Left lobe of liver (tissue), 2 donors: ENCODE data around the gene ATP8A2. TPM values are rescaled to one million over a fixed set of nuclear protein-coding genes. Genes with fewer than 3 reads are reported as not detected.
"Not testable (repeated sequence)": the region's sequence is repeated elsewhere in the genome, so short reads cannot be mapped to it uniquely, and the experiment has no call there.

Source experiments
- ATAC-seq: fragments of 200-7000 bp; cut with Tn5 transposase; one replicate; pipeline ENCODE4 v1.9.1; 2020; ENCODE audit warnings: mild to moderate bottlenecking, moderate library complexity
- DNase-seq: peaks from one replicate; pipeline ENCODE4 v3.0.0-alpha.2; 2020; ENCODE audit warnings: low spot score
- total RNA-seq: library from RNA; stranded (reverse); gene quantifications from one replicate; pipeline ENCODE4 v1.2.1, GENCODE V29; 2021
- donor health status: DM: no; HTN: no; CAD: no; lungs with moderate emphysema.
- donor health status: DM: no; HTN: yes; CAD: no.

ATP8A2 gene
- not detected for total RNA-seq

- DNase-seq (no peak), ATAC-seq (no peak)
Observed at GRCh38 chr13:25371875-25372283, at the start of gene ATP8A2. ATP8A2 (plus strand) TSS chr13:25371974; CDS start chr13:25372213, 239 bp downstream.

DNA sequence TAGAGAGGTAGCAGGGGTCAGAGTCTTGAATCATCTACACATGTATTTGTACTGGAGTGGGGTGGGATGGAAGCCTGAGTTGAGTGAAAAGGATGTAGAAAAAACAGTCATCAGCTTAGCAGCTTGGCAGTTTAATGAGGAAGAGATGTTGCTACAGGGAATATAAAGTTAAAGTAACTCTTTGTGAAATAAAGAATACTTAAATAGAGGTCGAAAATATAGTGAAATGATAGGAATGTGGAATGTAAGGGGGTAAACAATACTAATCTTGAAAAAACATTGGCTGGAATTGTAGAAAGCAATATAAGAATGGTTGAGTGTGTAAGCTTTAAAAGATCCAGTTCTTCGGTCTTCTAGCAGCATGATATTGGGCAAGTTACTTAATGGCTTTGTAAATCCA is 47.7 kb upstream of the ATP8A2 start:
- ATAC-seq, result no peak
- no peak for DNase-seq

DNA sequence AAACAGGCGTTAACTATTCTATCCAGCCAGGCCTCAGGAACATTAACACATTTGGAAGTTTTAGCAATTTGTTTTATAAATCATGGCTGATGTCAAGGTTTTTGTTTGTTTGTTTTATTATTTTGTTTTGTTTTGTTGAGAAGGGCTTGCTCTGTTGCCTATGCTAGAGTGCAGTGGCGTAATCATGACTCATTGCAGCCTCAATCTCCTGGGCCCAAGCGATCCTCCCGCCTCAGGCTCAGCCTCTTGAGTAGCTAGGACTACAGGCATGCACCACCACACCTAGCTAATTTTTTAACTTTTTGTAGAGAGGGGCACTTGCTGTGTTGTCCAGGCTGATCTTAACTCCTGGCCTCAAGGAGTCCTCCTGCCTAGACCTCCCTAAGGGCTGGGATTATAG is 42.1 kb upstream of the ATP8A2 start:
- ATAC-seq (no peak), DNase-seq (no peak)

DNA sequence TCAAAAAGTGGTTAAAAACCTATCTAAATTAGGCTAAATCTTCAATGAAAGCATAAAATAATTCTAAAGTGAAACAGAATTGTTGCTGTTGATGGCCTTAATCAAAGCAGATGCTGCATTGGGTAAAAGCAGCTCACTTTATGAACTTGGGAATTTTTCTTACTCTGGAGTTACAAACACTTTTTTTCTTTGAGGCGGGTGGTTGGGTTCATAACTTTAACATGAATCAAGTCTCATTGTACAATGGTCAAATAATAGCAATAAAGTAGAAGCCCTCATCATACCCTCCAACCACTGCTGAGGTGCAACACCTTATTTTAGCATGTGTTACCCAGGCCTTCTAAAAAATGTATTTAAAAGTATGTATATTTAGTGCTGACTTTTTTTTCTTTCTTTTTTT is 41.2 kb upstream of the ATP8A2 start:
- DNase-seq (no peak), ATAC-seq (no peak)

GRCh38 chr13:25335856-25336255 is 35.9 kb upstream of the ATP8A2 start:
- DNase-seq (no peak), ATAC-seq (no peak)

DNA sequence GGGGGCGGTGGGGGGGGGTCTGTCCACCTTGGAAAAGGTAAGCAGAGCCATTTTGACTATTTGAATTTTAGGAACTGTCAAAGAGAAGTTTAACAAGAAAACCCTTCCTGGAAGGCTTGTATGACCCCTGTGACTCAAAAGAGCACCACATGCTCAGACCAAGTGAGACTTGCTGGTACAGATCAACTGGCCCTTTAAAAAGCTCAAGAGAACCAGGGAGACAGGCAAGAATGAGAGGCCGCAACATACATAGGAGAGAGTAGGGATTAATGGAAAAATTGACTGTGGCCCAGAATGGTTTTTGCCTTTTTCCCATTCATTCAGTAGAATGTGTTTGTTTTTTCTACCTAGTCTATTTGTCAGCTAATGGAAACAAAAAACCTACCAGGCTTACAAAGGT is 26.2 kb upstream of the ATP8A2 start:
- DNase-seq, result no peak

GRCh38 chr13:25347151-25347550 is 24.6 kb upstream of the ATP8A2 start:
- ATAC-seq (no peak), DNase-seq (no peak)

More for the DNA sequence above, 26.2 kb upstream of the ATP8A2 start:
- no peak for ATAC-seq

DNA sequence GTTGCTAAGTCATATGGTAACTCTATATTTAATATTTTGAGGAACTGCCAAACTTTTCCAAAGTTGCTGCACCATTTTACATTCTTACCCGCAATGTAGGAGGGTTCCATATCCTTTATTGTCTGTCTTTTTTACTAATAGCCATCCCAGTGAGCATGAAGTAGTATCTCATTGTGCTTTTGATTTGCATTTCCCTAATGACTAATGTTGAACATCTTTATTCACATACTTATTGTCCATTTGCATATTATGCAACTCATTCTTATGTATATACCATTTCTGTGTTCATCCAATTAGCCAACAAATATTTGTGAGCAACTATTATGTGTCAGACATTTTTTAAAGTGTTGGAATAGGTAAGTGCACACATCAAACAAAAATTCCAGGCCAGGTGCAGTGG is 20.4 kb upstream of the ATP8A2 start:
- ATAC-seq (no peak), DNase-seq (no peak)

DNA sequence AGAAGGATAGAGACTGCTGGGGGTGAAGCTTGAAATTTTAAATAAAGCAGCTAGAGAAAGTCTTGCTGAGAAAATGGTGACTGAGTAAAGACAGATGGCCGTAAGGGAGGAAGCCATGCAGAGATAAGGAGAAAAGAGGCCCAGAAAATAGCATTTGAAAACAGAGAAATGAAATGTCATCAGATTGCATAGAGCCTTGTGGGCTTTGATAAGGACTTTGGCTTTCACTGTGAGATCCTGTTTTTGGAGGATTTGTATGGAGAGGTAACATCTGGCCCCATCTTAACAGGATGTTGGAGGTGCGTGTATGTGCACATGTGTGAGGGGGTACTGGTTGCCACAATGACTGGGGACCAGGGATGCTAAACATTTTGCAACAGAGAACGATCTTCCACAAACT is 19.5 kb upstream of the ATP8A2 start:
- DNase-seq (no peak), ATAC-seq (no peak)

- ATAC-seq (no peak), DNase-seq (no peak)
Observed at GRCh38 chr13:25352806-25353205, 19.0 kb upstream of the ATP8A2 start.

DNA sequence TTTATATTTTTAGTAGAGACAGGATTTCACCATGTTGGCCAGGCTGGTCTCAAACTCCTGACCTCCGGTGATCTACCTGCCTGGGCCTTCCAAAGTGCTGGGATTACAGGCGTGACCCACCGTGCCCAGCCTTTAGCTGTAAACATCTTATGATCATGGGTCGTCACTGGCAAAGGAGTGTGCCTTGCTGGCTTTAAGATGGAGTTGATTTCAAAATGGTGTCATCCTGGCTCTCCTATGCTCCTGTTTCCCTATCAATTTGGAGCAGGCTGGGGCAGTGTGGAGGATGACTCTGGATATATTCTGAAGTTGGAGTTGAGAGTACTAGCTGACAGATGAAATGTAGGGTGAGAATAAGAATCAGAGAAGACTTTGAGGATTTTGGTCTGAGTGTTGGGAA is 18.4 kb upstream of the ATP8A2 start:
- DNase-seq, result no peak
- ATAC-seq, result no peak

DNA sequence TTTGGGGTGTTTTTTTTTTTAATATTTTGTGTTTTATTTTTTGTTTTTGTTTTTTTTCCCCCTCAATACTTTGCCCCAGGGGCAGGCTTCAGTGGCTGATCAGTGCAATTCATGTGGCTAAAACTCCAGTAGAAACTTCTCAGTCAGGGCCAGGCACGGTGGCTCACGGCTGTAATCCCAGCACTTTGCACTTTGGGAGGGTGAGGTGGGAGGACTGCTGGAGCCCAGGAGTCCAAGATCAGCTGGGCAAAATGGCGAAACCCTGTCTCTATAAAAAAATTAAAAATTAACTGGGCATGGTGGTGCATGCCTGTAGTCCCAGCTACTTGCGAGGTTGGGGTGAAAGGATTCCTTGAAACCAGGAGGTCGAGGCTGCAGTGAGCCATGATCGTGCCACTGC is 17.4 kb upstream of the ATP8A2 start:
- ATAC-seq (no peak), DNase-seq (no peak)

DNA sequence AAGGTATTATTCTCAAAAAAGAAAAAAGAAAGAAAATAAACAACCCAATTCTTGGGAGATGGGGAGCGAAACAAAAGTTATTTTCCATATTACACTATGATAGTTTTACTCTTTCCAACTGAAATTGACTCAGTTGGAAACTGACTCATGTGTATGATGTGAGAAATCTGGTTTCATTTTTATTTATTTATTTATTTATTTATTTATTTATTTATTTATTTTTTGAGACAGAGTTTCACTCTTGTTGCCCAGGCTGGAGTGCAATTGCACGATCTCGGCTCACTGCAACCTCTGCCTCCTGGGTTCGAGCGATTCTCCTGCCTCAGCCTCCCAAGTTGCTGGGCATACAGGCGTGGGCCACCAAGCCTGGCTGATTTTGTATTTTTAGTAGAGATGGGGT is 11.3 kb upstream of the ATP8A2 start:
- ATAC-seq, DNase-seq: not testable (repeated sequence)

DNA sequence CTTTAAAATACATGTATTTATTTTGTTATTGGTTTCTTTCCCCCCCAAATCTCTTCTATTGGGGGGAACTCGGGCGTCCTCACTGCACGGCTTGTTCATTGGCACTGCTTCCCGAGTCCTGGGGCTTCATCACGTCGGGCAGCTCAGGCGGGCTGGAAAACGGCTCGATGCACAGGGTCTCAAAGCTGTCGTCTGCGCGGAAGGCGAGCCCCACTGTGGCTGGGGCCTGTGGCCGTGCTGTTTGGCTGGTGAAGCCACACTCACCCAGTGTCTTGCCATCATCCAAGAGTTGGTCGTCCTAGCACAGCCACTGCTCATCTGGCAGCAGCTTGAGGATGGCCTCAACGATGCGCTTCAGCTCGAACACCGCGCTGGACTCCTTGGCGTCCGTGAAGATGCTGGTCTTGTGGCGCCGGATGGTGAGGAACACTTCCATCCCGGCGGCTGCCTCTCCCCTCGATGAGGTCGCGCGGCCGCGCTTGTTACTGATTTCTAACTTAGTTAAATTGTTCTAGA is 6.0 kb upstream of the ATP8A2 start:
- DNase-seq (no peak), ATAC-seq (no peak)

GRCh38 chr13:25371158-25371874 is 458 bp upstream of the ATP8A2 start:
- DNase-seq, result no peak
- ATAC-seq, result no peak

DNA sequence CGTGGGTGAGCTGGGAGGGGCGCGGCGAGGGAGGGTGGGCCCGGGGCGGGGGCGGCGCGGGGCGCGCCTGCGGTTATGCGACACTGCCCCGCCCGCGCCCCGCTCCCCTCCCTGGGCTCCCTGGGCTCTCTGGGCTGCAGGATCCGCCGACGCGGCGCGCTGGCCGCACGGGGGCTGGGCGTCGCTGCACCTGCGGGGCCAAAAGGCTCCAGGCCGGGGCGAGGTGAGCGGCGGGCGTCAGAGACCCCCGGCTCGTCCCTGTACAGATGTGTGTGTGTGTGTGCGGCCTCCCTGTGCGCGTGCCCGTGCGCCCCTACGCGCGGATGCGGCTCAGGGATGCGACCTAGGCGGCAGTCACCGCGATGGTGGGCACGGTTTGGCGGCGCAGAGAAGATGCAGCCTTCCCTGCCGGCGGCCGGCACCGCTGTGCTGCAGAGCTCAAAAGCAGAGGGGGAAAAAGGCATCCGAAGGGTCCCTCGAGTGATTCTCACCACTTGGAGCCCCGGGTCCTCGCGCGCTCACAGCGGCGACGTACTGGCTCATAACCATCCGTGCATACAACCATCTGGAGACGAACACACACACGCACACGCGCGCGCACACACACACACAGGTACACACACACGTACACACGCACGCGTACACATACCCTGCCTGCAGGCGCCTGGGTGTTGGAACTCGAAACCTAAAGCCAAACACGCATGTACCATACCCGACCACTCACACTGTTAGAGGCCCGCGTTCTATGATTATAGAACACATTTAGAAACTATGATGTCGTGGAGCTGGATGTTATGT is 709 bp downstream of the ATP8A2 start:
- DNase-seq (no peak), ATAC-seq (no peak)

- DNase-seq (no peak), ATAC-seq (peak; percentile 91)
Observed at GRCh38 chr13:25375727-25376358, 4.1 kb downstream of the ATP8A2 start.

DNA sequence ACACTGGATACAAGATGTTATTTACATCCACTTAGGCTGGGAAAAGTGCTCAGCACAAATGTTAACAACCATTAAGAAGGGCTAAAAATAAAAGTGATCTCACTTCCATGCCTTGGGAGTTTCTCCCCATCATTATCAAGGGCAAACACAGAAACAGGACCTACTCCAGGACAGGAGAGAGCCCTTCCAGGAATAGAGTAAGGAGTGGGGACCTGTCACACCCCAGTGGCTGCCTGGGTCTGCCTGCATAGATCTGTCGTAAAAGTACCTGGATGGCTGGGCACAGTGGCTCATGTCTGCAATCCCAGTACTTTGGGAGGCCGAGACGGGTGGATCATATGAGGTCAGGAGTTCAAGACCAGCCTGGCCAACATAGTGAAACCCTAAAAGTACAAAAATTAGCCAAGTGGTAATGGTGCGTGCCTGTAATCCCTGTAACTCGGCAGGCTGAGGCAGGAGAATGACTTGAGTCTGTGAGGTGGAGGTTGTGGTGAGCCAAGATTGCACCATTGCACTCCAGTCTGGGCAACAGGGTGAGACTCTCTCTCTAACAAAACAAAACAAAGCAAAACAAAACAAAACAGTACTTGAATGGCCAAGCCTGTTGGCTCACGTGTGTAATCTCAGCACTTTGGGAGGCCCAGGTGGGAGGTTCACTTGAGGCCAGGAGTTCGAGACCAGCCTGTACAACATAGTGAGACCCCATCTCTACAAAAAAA is 5.6 kb downstream of the ATP8A2 start:
- DNase-seq (no peak), ATAC-seq (no peak)

GRCh38 chr13:25378528-25378927 is 6.8 kb downstream of the ATP8A2 start:
- no peak for DNase-seq
- no peak for ATAC-seq

- ATAC-seq (no peak), DNase-seq (no peak)
Observed at GRCh38 chr13:25379011-25379410, 7.2 kb downstream of the ATP8A2 start.

DNA sequence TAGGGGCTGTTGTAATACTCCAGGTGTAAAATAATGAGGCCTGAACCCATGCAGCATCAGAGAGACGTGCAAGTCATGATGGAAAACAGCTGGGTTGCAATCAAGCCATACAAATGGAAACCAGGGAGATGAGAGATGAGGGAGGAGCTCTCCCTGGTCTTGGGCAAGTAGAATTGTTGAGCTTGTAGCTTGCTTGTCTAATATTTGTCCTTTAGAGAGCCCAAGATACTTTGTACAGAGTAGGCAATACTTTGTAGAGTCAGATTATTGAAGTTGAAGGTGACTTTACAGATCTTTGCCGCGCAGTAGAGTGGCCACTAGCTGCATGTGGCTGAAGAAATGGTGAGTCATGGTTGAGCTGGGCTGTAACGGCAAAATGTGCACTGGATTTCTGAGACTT is 8.3 kb downstream of the ATP8A2 start:
- ATAC-seq (no peak), DNase-seq (no peak)
